Suprapubic skin (tissue), 4 donors: Measurements from ENCODE around the gene KCNK13. TPM values are rescaled to one million over a fixed set of nuclear protein-coding genes. Genes with fewer than 3 reads are reported as not detected.

Source experiments
- DNase-seq, 2 donors: peaks; one replicate each; pipeline ENCODE4 v3.0.0-alpha.2; 2019; ENCODE audit warnings: low spot score in 2 of 2
- H3K27ac ChIP-seq: fragments of 200-600 bp; sonication (generic); one replicate; pipeline ENCODE4 v1.5.1; 2019
- H3K27me3 ChIP-seq: fragments of 200-600 bp; sonication (generic); one replicate; pipeline ENCODE4 v1.5.1; 2019
- H3K36me3 ChIP-seq: fragments of 200-600 bp; sonication (generic); one replicate; pipeline ENCODE4 v1.5.1; 2019
- H3K4me1 ChIP-seq: fragments of 200-600 bp; sonication (generic); one replicate; pipeline ENCODE4 v1.5.1; 2019
- H3K4me3 ChIP-seq: fragments of 200-600 bp; sonication (generic); one replicate; pipeline ENCODE4 v1.5.1; 2019; ENCODE audit warnings: mild to moderate bottlenecking
- H3K9me3 ChIP-seq: fragments of 200-600 bp; sonication (generic); one replicate; pipeline ENCODE4 v1.5.1; 2019
- EP300 ChIP-seq: sonication (generic); formaldehyde crosslinking; IDR thresholded peaks from one replicate; pipeline ENCODE4 v1.6.1; 2017; ENCODE audit warnings: antibody characterized with exemption
- POLR2A ChIP-seq, 2 donors: fragments of 450-650 bp; IDR thresholded peaks; one replicate each; pipeline ENCODE4 v1.6.1; 2017; ENCODE audit warnings: antibody characterized with exemption in 2 of 2, mild to moderate bottlenecking in 2 of 2, moderate library complexity in 2 of 2
- POLR2AphosphoS5 ChIP-seq, 3 donors: sonication (generic); formaldehyde crosslinking; IDR thresholded peaks; one replicate each; pipeline ENCODE4 v1.6.1; 2017; ENCODE audit warnings: antibody characterized with exemption in 3 of 3
- WGBS: methylation state at CpG from one replicate; pipeline ENCODE4 v1.1.5; 2018; 5-methylcytosine and 5-hydroxymethylcytosine counted together
- total RNA-seq, 4 donors: library from RNA; depleted of rRNA; stranded (reverse); fragments of >200 nt; gene quantifications; one replicate each; pipeline ENCODE4 v1.1.0, GENCODE V29; 2016
- TF ChIP-seq, protein P1 (sequence below), 2 donors: fragments of 200-600 bp in 1 of 2; fragments of 450-650 bp in 1 of 2; sonication (generic) in 1 of 2; IDR thresholded peaks; one replicate each; pipeline ENCODE4 v1.5.1; 2016 to 2019; ENCODE audit warnings: antibody characterized with exemption in 2 of 2, mild to moderate bottlenecking in 1 of 2, moderate library complexity in 1 of 2

KCNK13 gene
- total RNA-seq, 4 donors from 2014 or later, result 0.48 TPM; not detected in 3

DNA sequence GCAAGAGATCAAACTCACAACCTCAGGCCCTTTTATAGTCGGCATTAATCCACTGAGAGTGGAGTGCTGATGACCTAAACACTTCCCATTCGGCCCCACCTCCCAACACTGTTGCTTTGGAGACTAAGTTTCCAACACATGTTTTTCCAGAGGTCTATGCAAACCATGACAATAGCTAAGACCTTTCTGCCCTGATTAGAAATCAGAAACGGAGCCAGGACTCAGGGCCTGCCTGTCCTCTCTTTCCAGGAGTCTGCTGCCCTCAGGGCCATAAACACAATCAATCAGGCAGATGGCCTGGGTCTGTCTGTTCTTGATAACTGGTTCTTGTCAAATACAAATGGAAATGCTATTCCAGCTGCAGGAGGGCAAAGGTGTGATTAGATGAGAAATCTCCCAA is 97.4 kb downstream of the KCNK13 start:
- Histone ChIP-seq H3K27me3 (no peaks in the 10 kb centered on the region), H3K9me3 (no peaks in the 10 kb centered on the region), H3K4me1 (no peaks in the 10 kb centered on the region), H3K4me3 (no peak overlapping the region), H3K36me3 (no peaks in the 10 kb centered on the region), H3K27ac (no peak overlapping the region)
- TF ChIP-seq EP300 (no peak), POLR2AphosphoS5 (IDR thresholded peaks at IDR 0.05) (no peak)
- TF ChIP-seq, protein P1, sequence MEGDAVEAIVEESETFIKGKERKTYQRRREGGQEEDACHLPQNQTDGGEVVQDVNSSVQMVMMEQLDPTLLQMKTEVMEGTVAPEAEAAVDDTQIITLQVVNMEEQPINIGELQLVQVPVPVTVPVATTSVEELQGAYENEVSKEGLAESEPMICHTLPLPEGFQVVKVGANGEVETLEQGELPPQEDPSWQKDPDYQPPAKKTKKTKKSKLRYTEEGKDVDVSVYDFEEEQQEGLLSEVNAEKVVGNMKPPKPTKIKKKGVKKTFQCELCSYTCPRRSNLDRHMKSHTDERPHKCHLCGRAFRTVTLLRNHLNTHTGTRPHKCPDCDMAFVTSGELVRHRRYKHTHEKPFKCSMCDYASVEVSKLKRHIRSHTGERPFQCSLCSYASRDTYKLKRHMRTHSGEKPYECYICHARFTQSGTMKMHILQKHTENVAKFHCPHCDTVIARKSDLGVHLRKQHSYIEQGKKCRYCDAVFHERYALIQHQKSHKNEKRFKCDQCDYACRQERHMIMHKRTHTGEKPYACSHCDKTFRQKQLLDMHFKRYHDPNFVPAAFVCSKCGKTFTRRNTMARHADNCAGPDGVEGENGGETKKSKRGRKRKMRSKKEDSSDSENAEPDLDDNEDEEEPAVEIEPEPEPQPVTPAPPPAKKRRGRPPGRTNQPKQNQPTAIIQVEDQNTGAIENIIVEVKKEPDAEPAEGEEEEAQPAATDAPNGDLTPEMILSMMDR (IDR thresholded peaks at IDR 0.05), result no peak
- no peak for DNase-seq
- 27% methylated on average over 3 of the region's 3 CpGs for WGBS

DNA sequence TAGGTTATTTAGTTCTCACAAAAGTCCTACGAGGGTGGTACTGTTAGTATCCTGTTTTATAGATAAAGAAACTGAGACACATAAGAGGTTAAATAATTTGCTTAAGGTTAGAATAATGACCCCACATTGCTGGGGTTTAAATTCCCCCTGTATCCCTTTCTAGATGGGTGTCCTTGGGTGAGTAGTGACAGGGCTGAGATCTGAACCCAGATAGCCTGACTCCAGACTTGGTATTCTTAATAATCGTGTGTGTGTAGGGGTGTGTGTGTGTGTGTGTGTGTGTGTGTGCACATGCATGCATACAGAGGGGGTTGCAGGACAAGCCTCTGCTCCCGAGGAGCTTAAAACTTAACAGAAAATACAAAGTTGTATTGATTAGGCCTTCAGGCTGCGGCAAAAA is 97.9 kb downstream of the KCNK13 start:
- Histone ChIP-seq H3K4me3 (no peak overlapping the region), H3K4me1 (no peaks in the 10 kb centered on the region), H3K36me3 (no peaks in the 10 kb centered on the region), H3K27ac (no peak overlapping the region), H3K27me3 (no peaks in the 10 kb centered on the region), H3K9me3 (no peaks in the 10 kb centered on the region)
- 46% methylated on average over 4 of the region's 4 CpGs for WGBS
- no peak for DNase-seq
- no peak for TF ChIP-seq EP300
- TF ChIP-seq, protein P1 (IDR thresholded peaks at IDR 0.05), result no peak

DNA sequence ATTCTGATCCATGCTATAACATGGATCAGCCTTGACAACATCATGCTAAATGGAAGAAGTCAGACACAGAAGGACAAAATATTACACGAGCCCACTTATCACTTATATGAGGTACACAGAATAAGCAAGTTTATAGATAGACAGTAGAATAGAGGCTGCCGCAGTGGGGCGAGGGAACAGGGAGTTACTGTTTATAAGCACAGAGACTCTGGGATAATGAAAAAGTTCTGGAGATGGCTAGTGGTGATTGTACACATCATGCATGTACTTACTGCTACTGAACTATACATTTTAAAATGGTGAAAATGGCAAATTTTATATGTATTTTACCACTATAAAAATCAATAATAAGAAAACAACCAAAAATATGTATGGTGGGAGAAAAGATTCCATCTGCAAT is 99.3 kb downstream of the KCNK13 start:
- WGBS, result 86% methylated on average over 3 of the region's 3 CpGs

DNA sequence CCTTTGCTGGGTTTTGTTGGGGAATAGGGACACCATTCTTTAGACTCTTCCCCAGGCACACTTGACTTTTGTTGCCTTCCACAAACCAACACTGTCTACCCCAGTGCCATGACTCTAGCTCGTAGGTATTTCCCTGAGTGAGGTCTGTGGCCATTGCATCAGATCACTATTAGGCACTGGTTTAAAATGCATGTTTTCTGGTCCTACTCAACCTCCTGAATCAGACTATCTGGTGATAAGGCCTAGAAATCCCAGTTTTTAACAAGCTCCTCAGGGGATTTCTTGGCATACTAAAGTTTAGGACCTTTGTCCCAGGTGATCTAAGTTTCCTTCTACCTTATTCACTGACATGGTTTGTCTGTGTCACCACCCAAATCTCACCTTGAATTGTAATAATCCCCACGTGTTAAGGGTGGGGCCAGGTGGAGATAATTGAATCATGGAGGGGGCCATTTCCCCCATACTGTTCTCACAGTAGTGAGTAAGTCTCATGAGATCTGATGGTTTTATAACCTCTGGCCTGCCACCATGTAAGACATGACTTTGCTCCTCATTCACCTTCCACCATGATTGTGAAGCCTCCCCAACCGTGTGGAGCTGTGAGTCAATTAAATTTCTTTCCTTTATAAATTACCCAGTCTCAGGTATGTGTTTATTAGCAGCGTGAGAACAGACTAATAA is 106.8 kb downstream of the KCNK13 start:
- DNase-seq, result no peak
- Histone ChIP-seq H3K36me3 (no peaks in the 10 kb centered on the region), H3K4me1 (no peaks in the 10 kb centered on the region), H3K27ac (no peak overlapping the region), H3K27me3 (no peaks in the 10 kb centered on the region), H3K4me3 (no peak overlapping the region), H3K9me3 (no peaks in the 10 kb centered on the region)
- WGBS, result 47% methylated on average over 4 of the region's 4 CpGs
- TF ChIP-seq POLR2A (IDR thresholded peaks at IDR 0.05) (no peak), POLR2AphosphoS5 (IDR thresholded peaks at IDR 0.05) (no peak), EP300 (no peak)
- TF ChIP-seq, protein P1 (IDR thresholded peaks at IDR 0.05), result no peak

More for the DNA sequence above, 99.3 kb downstream of the KCNK13 start:
- H3K36me3 ChIP-seq, result no peaks in the 10 kb centered on the region
- no peak overlapping the region for H3K4me3 ChIP-seq
- DNase-seq, result no peak
- TF ChIP-seq EP300 (no peak), POLR2A (IDR thresholded peaks at IDR 0.05) (no peak), POLR2AphosphoS5 (IDR thresholded peaks at IDR 0.05) (no peak)
- TF ChIP-seq, protein P1 (IDR thresholded peaks at IDR 0.05), result no peak
- no peaks in the 10 kb centered on the region for H3K9me3 ChIP-seq
- no peaks in the 10 kb centered on the region for H3K4me1 ChIP-seq
- H3K27me3 ChIP-seq, result no peaks in the 10 kb centered on the region
- no peak overlapping the region for H3K27ac ChIP-seq

DNA sequence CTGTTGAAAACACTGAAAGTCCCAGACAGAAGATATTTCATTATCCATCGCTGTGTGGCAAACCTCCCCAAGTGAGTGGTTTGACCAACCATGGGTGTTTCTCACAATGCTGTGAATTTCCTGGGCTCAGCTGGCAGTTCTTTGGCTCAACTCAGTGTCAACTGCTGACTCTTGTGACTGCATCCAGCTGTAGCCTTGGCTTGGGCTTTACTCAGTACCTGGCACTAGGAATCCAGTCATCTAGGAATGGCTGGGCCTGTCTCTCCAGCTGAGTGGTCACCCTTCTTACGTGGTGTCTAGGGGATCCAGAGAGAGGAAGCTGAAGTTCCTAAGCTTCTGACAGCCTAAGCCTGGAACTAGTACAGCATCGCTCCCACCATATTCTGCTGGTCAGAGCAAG is 113.8 kb downstream of the KCNK13 start:
- no peak overlapping the region for H3K4me3 ChIP-seq
- no peak for DNase-seq
- no peaks in the 10 kb centered on the region for H3K36me3 ChIP-seq
- H3K4me1 ChIP-seq, result no peaks in the 10 kb centered on the region
- no peak overlapping the region for H3K27ac ChIP-seq
- 92% methylated on average over 3 of the region's 3 CpGs for WGBS
- TF ChIP-seq, protein P1 (IDR thresholded peaks at IDR 0.05), result no peak
- no peak for TF ChIP-seq POLR2A (IDR thresholded peaks at IDR 0.05)
- no peak for TF ChIP-seq EP300
- H3K27me3 ChIP-seq, result no peaks in the 10 kb centered on the region
- H3K9me3 ChIP-seq, result no peaks in the 10 kb centered on the region
